ENCODE results near the gene SPRED1.

DNA sequence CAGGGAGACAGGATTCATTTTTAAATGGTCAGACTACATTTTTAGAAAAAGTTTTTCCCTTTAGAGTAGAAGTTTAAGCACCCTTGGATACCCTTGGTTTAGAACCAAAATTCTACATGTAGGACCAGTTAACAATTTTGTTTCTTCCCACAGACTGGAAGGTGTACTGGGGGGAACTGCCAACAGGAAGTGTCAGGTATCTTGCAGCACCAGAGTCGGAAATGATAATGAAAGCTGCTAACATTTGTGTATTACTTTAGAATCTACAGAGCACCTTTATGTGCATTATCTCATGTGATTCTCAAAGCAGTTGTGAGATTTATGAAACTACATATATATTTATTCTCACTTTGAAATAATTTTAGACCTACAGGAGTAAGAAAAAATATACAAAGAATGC lies 21.5 kb downstream of the SPRED1 start:
- TF ChIP-seq POLR2A (IDR thresholded peaks at IDR 0.05; ENCODE audit: low read depth, low read length): no peak
- TF ChIP-seq MXI1 (IDR thresholded peaks at IDR 0.05; ENCODE audit: borderline replicate concordance, low read depth, low read length): no peak
- TF ChIP-seq, protein P1, sequence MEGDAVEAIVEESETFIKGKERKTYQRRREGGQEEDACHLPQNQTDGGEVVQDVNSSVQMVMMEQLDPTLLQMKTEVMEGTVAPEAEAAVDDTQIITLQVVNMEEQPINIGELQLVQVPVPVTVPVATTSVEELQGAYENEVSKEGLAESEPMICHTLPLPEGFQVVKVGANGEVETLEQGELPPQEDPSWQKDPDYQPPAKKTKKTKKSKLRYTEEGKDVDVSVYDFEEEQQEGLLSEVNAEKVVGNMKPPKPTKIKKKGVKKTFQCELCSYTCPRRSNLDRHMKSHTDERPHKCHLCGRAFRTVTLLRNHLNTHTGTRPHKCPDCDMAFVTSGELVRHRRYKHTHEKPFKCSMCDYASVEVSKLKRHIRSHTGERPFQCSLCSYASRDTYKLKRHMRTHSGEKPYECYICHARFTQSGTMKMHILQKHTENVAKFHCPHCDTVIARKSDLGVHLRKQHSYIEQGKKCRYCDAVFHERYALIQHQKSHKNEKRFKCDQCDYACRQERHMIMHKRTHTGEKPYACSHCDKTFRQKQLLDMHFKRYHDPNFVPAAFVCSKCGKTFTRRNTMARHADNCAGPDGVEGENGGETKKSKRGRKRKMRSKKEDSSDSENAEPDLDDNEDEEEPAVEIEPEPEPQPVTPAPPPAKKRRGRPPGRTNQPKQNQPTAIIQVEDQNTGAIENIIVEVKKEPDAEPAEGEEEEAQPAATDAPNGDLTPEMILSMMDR (conservative IDR thresholded peaks at IDR 0.05; ENCODE audit: low read depth, low read length): no peak
- TF ChIP-seq BHLHE40 (IDR thresholded peaks at IDR 0.05; ENCODE audit: low read depth, low read length): no peak
- TF ChIP-seq RCOR1 (IDR thresholded peaks at IDR 0.05; ENCODE audit: insufficient replicate concordance, low read length): no peak
- TF ChIP-seq MAFK (IDR thresholded peaks at IDR 0.05; ENCODE audit: low read depth, low read length): no peak
- TF ChIP-seq RAD21 (IDR thresholded peaks at IDR 0.05; ENCODE audit: low read length): no peak
- TF ChIP-seq CHD1 (IDR thresholded peaks at IDR 0.05; ENCODE audit: low read depth, low read length): no peak
- TF ChIP-seq FOS (IDR thresholded peaks at IDR 0.05; ENCODE audit: low read depth, low read length): no peak
- TF ChIP-seq, protein P2, sequence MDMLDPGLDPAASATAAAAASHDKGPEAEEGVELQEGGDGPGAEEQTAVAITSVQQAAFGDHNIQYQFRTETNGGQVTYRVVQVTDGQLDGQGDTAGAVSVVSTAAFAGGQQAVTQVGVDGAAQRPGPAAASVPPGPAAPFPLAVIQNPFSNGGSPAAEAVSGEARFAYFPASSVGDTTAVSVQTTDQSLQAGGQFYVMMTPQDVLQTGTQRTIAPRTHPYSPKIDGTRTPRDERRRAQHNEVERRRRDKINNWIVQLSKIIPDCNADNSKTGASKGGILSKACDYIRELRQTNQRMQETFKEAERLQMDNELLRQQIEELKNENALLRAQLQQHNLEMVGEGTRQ (IDR thresholded peaks at IDR 0.05; ENCODE audit: low read depth, low read length): no peak
